IPS-11a (cell line): ENCODE measurements around the gene ROBO2.

ENCODE experiments used
- H3K4me3 ChIP-seq: one replicate; pipeline ENCODE4 v1.5.1; 2013; ENCODE audit warnings: low read depth, low read length, control low read depth

Gene ROBO2

GRCh38 chr3:77039606-77040171 is at the start of gene ROBO2:
Gene ROBO2, plus strand, starts transcription at chr3:77040099. Its CDS starts 687 bp downstream, at chr3:77040786.
- peak within 1 kb of the TSS; percentile 63 for H3K4me3 ChIP-seq

- no peak overlapping the region for H3K4me3 ChIP-seq
Observed at GRCh38 chr3:76990606-76991005, 49.3 kb upstream of the ROBO2 start.

- no peak overlapping the region for H3K4me3 ChIP-seq
Observed at GRCh38 chr3:76991165-76991564, 48.7 kb upstream of the ROBO2 start.

- H3K4me3 ChIP-seq: no peak overlapping the region
Observed at GRCh38 chr3:76997733-76998132, 42.2 kb upstream of the ROBO2 start.

GRCh38 chr3:76998555-76998954 is 41.3 kb upstream of the ROBO2 start:
- no peak overlapping the region for H3K4me3 ChIP-seq

GRCh38 chr3:77001062-77001701 is 38.7 kb upstream of the ROBO2 start:
- H3K4me3 ChIP-seq: no peak overlapping the region

GRCh38 chr3:77014226-77014625 is 25.7 kb upstream of the ROBO2 start:
- no peak overlapping the region for H3K4me3 ChIP-seq

GRCh38 chr3:77025471-77025870 is 14.4 kb upstream of the ROBO2 start:
- H3K4me3 ChIP-seq: no peak overlapping the region

GRCh38 chr3:77026904-77027634 is 12.8 kb upstream of the ROBO2 start:
- no peak overlapping the region for H3K4me3 ChIP-seq

- no peak overlapping the region for H3K4me3 ChIP-seq
Observed at GRCh38 chr3:77028005-77028404, 11.9 kb upstream of the ROBO2 start.

- H3K4me3 ChIP-seq: peak overlapping the region; percentile 63
Observed at GRCh38 chr3:77038468-77038929, 1.4 kb upstream of the ROBO2 start.

- H3K4me3 ChIP-seq: peak overlapping the region; percentile 63
Observed at GRCh38 chr3:77038930-77039605, 831 bp upstream of the ROBO2 start.

- peak overlapping the region; percentile 63 for H3K4me3 ChIP-seq
Observed at GRCh38 chr3:77040216-77040615, 317 bp downstream of the ROBO2 start.

GRCh38 chr3:77040926-77041722 is 1.2 kb downstream of the ROBO2 start:
- H3K4me3 ChIP-seq: no peak overlapping the region

- no peak overlapping the region for H3K4me3 ChIP-seq
Observed at GRCh38 chr3:77041811-77042210, 1.9 kb downstream of the ROBO2 start.

GRCh38 chr3:77042343-77042742 is 2.4 kb downstream of the ROBO2 start:
- no peak overlapping the region for H3K4me3 ChIP-seq

GRCh38 chr3:77042882-77043281 is 3.0 kb downstream of the ROBO2 start:
- no peak overlapping the region for H3K4me3 ChIP-seq

- H3K4me3 ChIP-seq: no peak overlapping the region
Observed at GRCh38 chr3:77045686-77046085, 5.8 kb downstream of the ROBO2 start.

GRCh38 chr3:77048186-77048585 is 8.3 kb downstream of the ROBO2 start:
- no peak overlapping the region for H3K4me3 ChIP-seq

GRCh38 chr3:77051591-77051990 is 11.7 kb downstream of the ROBO2 start:
- no peak overlapping the region for H3K4me3 ChIP-seq

- H3K4me3 ChIP-seq: no peak overlapping the region
Observed at GRCh38 chr3:77052051-77052501, 12.2 kb downstream of the ROBO2 start.
